HL-60 (cell line): ENCODE data around the gene MYO1E.
A peak's percentile ranks its signal among the peaks of the same experiment; 100 is the strongest.

Source experiments
- DNase-seq, 2 experiments: peaks; one replicate each; pipeline ENCODE4 v3.0.0-alpha.2; 2010 to 2020; ENCODE audit warnings: low read depth in 1 of 2, low spot score in 1 of 2
- H3K27ac ChIP-seq: fragments of 250-450 bp; sonication (Bioruptor Pico); replicated peaks from 2 replicates; pipeline ENCODE4 v1.5.1; 2020; ENCODE audit warnings: mild to moderate bottlenecking, moderate library complexity
- H3K27me3 ChIP-seq: fragments of 250-450 bp; sonication (Bioruptor Pico); 2 replicates; pipeline ENCODE4 v1.5.1; 2021; ENCODE audit warnings: mild to moderate bottlenecking, moderate library complexity; ENCODE audit not compliant: insufficient read depth, poor library complexity, severe bottlenecking
- H3K4me3 ChIP-seq: replicated peaks from 2 replicates; pipeline ENCODE4 v1.5.1; 2011; ENCODE audit warnings: mild to moderate bottlenecking, control low read depth, low read length; ENCODE audit not compliant: insufficient read depth
- CTCF ChIP-seq: IDR thresholded peaks from one replicate; pipeline ENCODE4 v1.5.1; 2011; ENCODE audit warnings: low read length, control low read depth, inconsistent platforms; ENCODE audit not compliant: insufficient read depth
- GABPA ChIP-seq: IDR thresholded peaks from 2 replicates; pipeline ENCODE4 v1.6.1; 2012; ENCODE audit warnings: low read depth
- POLR2AphosphoS5 ChIP-seq: IDR thresholded peaks from 2 replicates; pipeline ENCODE4 v1.6.1; 2012; ENCODE audit warnings: low read depth
- SPI1 ChIP-seq: IDR thresholded peaks from 2 replicates; pipeline ENCODE4 v1.6.1; 2012; ENCODE audit warnings: low read depth, mild to moderate bottlenecking, borderline replicate concordance
- TF ChIP-seq, protein P1 (sequence below): IDR thresholded peaks from 2 replicates; pipeline ENCODE4 v1.6.1; 2012; ENCODE audit warnings: low read depth; ENCODE audit not compliant: insufficient replicate concordance

The MYO1E gene

GRCh38 chr15:59407946-59408345, 35.3 kb upstream of the MYO1E start:
- Histone ChIP-seq H3K4me3 (no peak overlapping the region), H3K27ac (no peak overlapping the region), H3K27me3 (no peaks in the 10 kb centered on the region)
- DNase-seq: no peak
- TF ChIP-seq, protein P1, sequence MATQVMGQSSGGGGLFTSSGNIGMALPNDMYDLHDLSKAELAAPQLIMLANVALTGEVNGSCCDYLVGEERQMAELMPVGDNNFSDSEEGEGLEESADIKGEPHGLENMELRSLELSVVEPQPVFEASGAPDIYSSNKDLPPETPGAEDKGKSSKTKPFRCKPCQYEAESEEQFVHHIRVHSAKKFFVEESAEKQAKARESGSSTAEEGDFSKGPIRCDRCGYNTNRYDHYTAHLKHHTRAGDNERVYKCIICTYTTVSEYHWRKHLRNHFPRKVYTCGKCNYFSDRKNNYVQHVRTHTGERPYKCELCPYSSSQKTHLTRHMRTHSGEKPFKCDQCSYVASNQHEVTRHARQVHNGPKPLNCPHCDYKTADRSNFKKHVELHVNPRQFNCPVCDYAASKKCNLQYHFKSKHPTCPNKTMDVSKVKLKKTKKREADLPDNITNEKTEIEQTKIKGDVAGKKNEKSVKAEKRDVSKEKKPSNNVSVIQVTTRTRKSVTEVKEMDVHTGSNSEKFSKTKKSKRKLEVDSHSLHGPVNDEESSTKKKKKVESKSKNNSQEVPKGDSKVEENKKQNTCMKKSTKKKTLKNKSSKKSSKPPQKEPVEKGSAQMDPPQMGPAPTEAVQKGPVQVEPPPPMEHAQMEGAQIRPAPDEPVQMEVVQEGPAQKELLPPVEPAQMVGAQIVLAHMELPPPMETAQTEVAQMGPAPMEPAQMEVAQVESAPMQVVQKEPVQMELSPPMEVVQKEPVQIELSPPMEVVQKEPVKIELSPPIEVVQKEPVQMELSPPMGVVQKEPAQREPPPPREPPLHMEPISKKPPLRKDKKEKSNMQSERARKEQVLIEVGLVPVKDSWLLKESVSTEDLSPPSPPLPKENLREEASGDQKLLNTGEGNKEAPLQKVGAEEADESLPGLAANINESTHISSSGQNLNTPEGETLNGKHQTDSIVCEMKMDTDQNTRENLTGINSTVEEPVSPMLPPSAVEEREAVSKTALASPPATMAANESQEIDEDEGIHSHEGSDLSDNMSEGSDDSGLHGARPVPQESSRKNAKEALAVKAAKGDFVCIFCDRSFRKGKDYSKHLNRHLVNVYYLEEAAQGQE: no peak
- TF ChIP-seq POLR2AphosphoS5: no peak
- TF ChIP-seq GABPA: no peak
- TF ChIP-seq SPI1: no peak

- Histone ChIP-seq H3K27ac (no peak overlapping the region), H3K4me3 (no peak overlapping the region; the same call in 1 of the 2 replicates), H3K27me3 (no peaks in the 10 kb centered on the region)
- TF ChIP-seq, protein P1: no peak
- TF ChIP-seq GABPA (no peak), POLR2AphosphoS5 (no peak), SPI1 (no peak), CTCF (no peak)
- peak; percentile 13 to 50 for DNase-seq
Observed at GRCh38 chr15:59406446-59406845, 33.8 kb upstream of the MYO1E start.

DNA sequence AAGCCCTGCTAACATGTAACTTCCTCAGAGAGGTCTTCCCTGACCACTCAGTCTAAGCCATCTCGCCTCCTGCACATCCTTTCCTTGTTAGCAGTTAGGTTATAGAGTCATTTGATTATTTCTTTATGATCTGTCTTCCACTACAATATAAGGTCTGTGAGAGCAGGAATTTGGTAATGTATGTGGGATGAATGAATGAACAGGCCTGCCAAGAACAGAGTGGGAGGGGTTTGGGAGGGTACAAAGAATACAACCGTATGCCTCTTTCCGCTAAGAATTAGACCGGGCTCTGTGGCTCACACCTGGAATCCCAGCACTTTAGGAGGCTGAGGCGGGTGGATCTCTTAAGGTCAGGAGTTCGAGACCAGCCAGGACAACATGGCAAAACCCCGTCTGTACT, 32.4 kb upstream of the MYO1E start:
- TF ChIP-seq POLR2AphosphoS5 (no peak), GABPA (no peak), CTCF (no peak), SPI1 (no peak)
- TF ChIP-seq, protein P1: no peak
- Histone ChIP-seq H3K27ac (no peak overlapping the region), H3K27me3 (no peaks in the 10 kb centered on the region), H3K4me3 (no peak overlapping the region)
- no peak for DNase-seq
